HAP-1 (cell line): ENCODE measurements around the gene CACUL1.
"Not testable (repeated sequence)": the region's sequence is repeated elsewhere in the genome, so short reads cannot be mapped to it uniquely, and the experiment has no call there.

ENCODE experiments used
- DNase-seq, 2 experiments: peaks; one replicate each; pipeline ENCODE4 v3.0.0-alpha.2; 2016 to 2020; ENCODE audit warnings: low spot score in 2 of 2
- H3K27me3 ChIP-seq: fragments of 250-450 bp; sonication (Bioruptor Pico); 2 replicates; pipeline ENCODE4 v1.5.1; 2020; ENCODE audit warnings: low read depth, mild to moderate bottlenecking, moderate library complexity
- H3K36me3 ChIP-seq: fragments of 250-450 bp; sonication (Bioruptor Pico); replicated peaks from 2 replicates; pipeline ENCODE4 v1.5.1; 2020; ENCODE audit warnings: mild to moderate bottlenecking
- H3K4me1 ChIP-seq: fragments of 250-450 bp; sonication (Bioruptor Pico); 2 replicates; pipeline ENCODE4 v1.5.1; 2020; ENCODE audit warnings: mild to moderate bottlenecking
- H3K4me3 ChIP-seq: fragments of 250-450 bp; sonication (Bioruptor Pico); 2 replicates; pipeline ENCODE4 v1.5.1; 2020; ENCODE audit warnings: mild to moderate bottlenecking, moderate library complexity
- H3K9me3 ChIP-seq: fragments of 250-450 bp; sonication (Bioruptor Pico); 2 replicates; pipeline ENCODE4 v1.5.1; 2020; ENCODE audit warnings: mild to moderate bottlenecking, moderate library complexity
- in situ Hi-C: fragments of 300-500 bp; cut with MboI; formaldehyde crosslinking; loops from 3 replicates; pipeline ENCODE4 v1.14.3; 2020; ENCODE audit warnings: low sequenced_read_pairs, inconsistent platforms, mixed read lengths

CACUL1 gene

GRCh38 chr10:118754556-118755423, at the start of gene CACUL1:
Gene CACUL1 (minus strand): TSS chr10:118754970. CDS start chr10:118754762, 208 bp downstream.
- Histone ChIP-seq H3K27me3 (no peaks in the 10 kb centered on the region), H3K4me1 (peaks cover 12% of the 10 kb centered on the region), H3K36me3 (no peaks in the 10 kb centered on the region; the same call in 1 of the 2 replicates), H3K4me3 (peak within 1 kb of the TSS; percentile 97), H3K9me3 (no peaks in the 10 kb centered on the region)
- peak; percentile 96 to 100 for DNase-seq
- in situ Hi-C loops = no loop called here

GRCh38 chr10:118804262-118804773, 49.5 kb upstream of the CACUL1 start:
- no peaks in the 10 kb centered on the region for H3K36me3 ChIP-seq
- no peak overlapping the region for H3K4me3 ChIP-seq
- H3K4me1 ChIP-seq = no peaks in the 10 kb centered on the region
- no peaks in the 10 kb centered on the region for H3K9me3 ChIP-seq
- peaks cover 12% of the 10 kb centered on the region for H3K27me3 ChIP-seq
- in situ Hi-C loops = no loop called here
- DNase-seq = no peak

DNA sequence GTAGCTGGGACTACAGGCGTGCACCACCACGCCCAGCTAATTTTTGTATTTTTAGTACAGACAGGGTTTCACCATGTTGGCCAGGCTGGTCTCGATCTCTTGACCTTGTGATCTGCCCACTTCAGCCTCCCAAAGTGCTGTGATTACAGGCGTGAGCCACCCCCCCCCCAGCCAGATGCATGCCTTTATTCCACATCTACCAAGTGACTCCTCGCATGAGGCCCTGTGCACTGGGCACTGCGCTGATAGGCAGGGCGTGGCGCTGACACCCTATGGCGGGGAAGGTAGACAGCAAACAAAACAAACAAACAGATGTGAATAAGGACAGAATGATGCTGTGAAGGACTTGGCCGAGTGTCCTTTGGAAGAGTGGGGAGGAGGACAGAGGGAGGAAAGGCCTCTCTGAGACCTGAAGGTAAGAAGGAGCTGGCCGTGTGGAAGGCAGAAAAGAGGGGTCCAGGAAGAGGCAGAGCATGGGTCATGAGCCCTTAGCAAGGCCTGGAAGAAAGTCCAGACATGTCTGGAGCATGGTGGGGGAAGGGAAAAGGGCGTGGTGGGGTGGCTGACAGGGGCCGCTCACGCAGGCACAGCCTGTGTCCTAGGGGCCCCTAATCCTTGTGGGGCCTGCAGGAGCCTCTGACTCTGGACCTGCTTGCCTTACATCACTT, 47.5 kb upstream of the CACUL1 start:
- in situ Hi-C loops = no loop called here
- H3K4me3 ChIP-seq = no peak overlapping the region
- peaks cover 17% of the 10 kb centered on the region for H3K27me3 ChIP-seq
- H3K36me3 ChIP-seq = no peaks in the 10 kb centered on the region
- H3K4me1 ChIP-seq = no peaks in the 10 kb centered on the region
- no peak for DNase-seq
- no peaks in the 10 kb centered on the region for H3K9me3 ChIP-seq

- DNase-seq = peak in 1 of 2 experiments; percentile 20
- Histone ChIP-seq H3K36me3 (no peaks in the 10 kb centered on the region), H3K9me3 (no peaks in the 10 kb centered on the region), H3K4me3 (no peak overlapping the region), H3K27me3 (peaks cover 17% of the 10 kb centered on the region), H3K4me1 (no peaks in the 10 kb centered on the region)
- in situ Hi-C loops = no loop called here
Observed at GRCh38 chr10:118800920-118801319, 46.1 kb upstream of the CACUL1 start.

DNA sequence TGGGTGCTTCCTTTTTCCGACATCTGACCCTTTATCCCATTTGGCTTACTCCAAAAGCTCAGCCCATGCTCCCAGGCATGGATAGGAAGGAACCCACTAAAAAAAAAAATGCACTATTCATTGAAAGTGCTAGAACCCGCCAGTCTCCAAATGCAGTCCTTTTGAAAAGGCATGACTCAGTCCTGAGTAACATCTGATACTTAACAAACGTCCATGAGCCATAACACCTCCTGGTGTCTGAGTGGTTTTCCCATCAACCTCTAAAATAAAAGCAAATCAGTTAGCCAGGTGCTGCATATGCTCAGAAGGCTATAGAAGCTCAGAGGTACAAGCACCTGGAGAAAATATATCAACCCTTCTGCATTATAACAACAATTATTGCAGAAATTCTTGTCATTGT, 45.0 kb upstream of the CACUL1 start:
- in situ Hi-C loops = no loop called here
- H3K4me1 ChIP-seq = no peaks in the 10 kb centered on the region
- no peaks in the 10 kb centered on the region for H3K9me3 ChIP-seq
- no peak for DNase-seq
- H3K4me3 ChIP-seq = no peak overlapping the region
- peaks cover 17% of the 10 kb centered on the region for H3K27me3 ChIP-seq
- no peaks in the 10 kb centered on the region for H3K36me3 ChIP-seq

DNA sequence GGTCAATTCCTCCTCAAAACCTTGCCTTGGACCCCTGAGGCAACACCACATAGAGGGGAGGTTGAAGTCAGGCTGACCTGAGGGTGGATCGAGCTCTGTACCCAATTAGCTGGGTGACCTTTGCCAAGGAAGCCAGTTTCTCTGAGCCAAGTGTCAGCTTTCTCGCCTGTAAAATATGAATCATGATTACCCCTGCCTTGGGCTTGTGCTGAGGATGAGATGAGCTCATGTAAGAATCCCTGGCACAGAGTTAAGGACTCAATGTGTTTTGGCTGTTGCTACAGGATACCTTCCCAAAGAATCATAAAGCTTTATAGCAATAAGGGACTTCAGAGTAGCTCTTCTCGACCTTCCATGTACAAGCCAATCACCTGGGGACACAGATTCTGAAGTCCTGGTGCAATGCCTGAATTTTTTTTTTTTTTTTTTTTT, 43.5 kb upstream of the CACUL1 start:
- H3K9me3 ChIP-seq = no peaks in the 10 kb centered on the region
- peaks cover 17% of the 10 kb centered on the region for H3K27me3 ChIP-seq
- DNase-seq = no peak
- no peaks in the 10 kb centered on the region for H3K36me3 ChIP-seq
- no peaks in the 10 kb centered on the region for H3K4me1 ChIP-seq
- no peak overlapping the region for H3K4me3 ChIP-seq
- in situ Hi-C loops = no loop called here

DNA sequence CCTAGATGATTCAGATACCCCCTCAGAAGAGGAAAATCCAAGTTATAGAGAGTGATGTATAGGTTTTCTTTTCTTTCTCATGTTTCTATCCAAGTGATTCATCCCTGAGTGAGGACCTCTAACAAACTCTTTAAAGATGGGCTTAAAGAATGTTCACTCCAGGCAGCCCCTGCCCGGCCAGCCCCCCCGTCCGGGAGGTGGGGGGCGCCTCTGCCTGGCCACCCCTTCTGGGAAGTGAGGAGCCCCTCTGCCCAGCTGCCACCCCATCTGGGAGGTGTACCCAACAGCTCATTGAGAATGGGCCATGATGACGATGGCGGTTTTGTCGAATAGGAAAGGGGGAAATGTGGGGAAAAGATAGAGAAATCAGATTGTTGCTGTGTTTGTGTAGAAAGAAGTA, 40.2 kb upstream of the CACUL1 start:
- DNase-seq, H3K9me3 ChIP-seq, H3K27me3 ChIP-seq: not testable (repeated sequence)

GRCh38 chr10:118793545-118793944, 38.8 kb upstream of the CACUL1 start:
- Histone ChIP-seq H3K27me3 (peaks cover 2% of the 10 kb centered on the region; the same call in 1 of the 2 replicates), H3K9me3 (no peaks in the 10 kb centered on the region), H3K4me3 (no peak overlapping the region), H3K4me1 (no peaks in the 10 kb centered on the region), H3K36me3 (no peaks in the 10 kb centered on the region)
- in situ Hi-C loops = no loop called here
- no peak for DNase-seq

More for the DNA sequence above, 40.2 kb upstream of the CACUL1 start:
- H3K36me3 ChIP-seq, H3K4me1 ChIP-seq, H3K4me3 ChIP-seq, in situ Hi-C loops: not testable (repeated sequence)

- Histone ChIP-seq H3K36me3 (no peaks in the 10 kb centered on the region), H3K27me3 (no peaks in the 10 kb centered on the region; the same call in 1 of the 2 replicates), H3K9me3 (no peaks in the 10 kb centered on the region), H3K4me3 (no peak overlapping the region), H3K4me1 (no peaks in the 10 kb centered on the region)
- no peak for DNase-seq
- in situ Hi-C loops = no loop called here
Observed at GRCh38 chr10:118792526-118792925, 37.8 kb upstream of the CACUL1 start.

- DNase-seq = no peak
- in situ Hi-C loops = no loop called here
Observed at GRCh38 chr10:118790058-118790457, 35.3 kb upstream of the CACUL1 start.

DNA sequence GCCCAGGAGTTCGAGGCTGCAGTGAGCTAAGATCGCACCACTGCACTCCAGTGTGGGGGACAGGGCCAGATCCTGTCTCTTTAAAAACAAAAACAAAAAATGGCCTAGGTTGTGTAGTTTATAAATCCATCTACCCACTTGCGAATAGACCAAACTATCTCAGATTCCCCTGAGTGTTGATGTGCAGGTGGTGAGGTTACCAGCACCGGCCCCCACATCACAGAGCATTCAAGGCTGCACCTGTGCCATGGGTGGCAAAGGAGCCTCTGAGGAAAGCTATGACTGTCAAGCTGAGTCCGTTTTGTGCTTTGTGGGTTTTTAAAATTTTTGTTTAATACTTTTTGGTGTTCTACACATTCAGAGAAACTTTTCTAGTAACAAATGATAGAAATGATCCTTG, 30.8 kb upstream of the CACUL1 start:
- no peaks in the 10 kb centered on the region for H3K9me3 ChIP-seq
- DNase-seq = no peak
- H3K4me3 ChIP-seq = no peak overlapping the region
- H3K27me3 ChIP-seq = no peaks in the 10 kb centered on the region
- in situ Hi-C loops = no loop called here
- H3K4me1 ChIP-seq = no peaks in the 10 kb centered on the region
- no peaks in the 10 kb centered on the region for H3K36me3 ChIP-seq

More at GRCh38 chr10:118790058-118790457, 35.3 kb upstream of the CACUL1 start:
- Histone ChIP-seq H3K9me3 (no peaks in the 10 kb centered on the region), H3K36me3 (no peaks in the 10 kb centered on the region), H3K4me3 (no peak overlapping the region), H3K27me3 (no peaks in the 10 kb centered on the region; the same call in 1 of the 2 replicates), H3K4me1 (no peaks in the 10 kb centered on the region)

- no peaks in the 10 kb centered on the region for H3K36me3 ChIP-seq
- no peak for DNase-seq
- no peaks in the 10 kb centered on the region for H3K9me3 ChIP-seq
- no peak overlapping the region for H3K4me3 ChIP-seq
- no peaks in the 10 kb centered on the region for H3K4me1 ChIP-seq
- H3K27me3 ChIP-seq = no peaks in the 10 kb centered on the region
- in situ Hi-C loops = no loop called here
Observed at GRCh38 chr10:118783776-118784545, 29.2 kb upstream of the CACUL1 start.

DNA sequence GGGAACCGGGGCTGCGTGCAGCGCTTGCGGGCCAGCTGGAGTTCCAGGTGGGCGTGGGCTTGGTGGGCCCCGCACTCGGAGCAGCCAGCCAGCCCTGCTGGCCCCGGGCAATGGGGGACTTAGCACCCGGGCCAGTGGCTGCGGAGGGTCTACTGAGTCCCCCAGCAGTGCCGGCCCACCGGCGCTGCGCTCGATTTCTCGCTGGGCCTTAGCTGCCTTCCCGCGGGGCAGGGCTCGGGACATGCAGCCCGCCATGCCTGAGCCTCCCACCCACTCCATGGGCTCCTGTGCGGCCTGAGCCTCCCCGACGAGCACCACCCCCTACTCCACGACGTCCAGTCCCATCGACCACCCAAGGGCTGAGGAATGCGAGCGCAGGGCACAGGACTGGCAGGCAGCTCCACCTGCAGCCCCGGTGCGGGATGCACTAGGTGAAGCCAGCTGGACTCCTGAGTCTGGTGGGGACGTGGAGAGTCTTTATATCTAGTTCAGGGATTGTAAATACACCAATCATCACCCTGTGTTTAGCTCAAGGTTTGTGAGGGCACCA, 28.2 kb upstream of the CACUL1 start:
- H3K9me3 ChIP-seq, H3K36me3 ChIP-seq, H3K27me3 ChIP-seq, H3K4me3 ChIP-seq, H3K4me1 ChIP-seq, in situ Hi-C loops, DNase-seq: not testable (repeated sequence)
